Activated CD4-positive, alpha-beta T cell treated with anti-CD3 and anti-CD28 coated beads, Interleukin-2, amount 50 U/mL, for 24 hours (primary cell): ENCODE data around the gene LGSN.
"Not testable (repeated sequence)": the region's sequence is repeated elsewhere in the genome, so short reads cannot be mapped to it uniquely, and the experiment has no call there.

Experiments used
- DNase-seq, 2 donors: peaks; one replicate each; pipeline ENCODE4 v3.0.0-alpha.2; 2020; ENCODE audit warnings: low read depth in 1 of 2, low spot score in 1 of 2

LGSN gene

DNA sequence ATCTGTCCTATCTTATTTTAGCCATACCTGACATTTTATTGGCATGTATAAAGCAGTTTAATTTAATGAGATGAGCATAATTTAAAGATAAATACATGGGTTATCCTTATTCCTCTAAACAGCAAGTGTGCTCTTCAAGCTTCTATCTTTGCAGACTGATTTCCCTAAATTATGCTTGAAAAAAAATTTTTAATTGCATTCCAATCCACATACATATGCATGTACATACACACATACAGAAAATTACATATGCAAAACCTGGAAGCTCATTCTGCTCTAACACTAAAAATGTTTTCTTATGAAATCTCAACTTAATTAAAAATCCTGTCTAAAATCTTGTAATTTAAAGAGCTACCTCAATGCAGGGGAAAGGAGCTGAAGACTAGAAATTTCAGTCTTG lies 73.2 kb downstream of the LGSN start:
- DNase-seq: no peak

- DNase-seq: no peak
These were observed 73.9 kb downstream of the LGSN start for GRCh38 chr6:63245909-63246308.

DNA sequence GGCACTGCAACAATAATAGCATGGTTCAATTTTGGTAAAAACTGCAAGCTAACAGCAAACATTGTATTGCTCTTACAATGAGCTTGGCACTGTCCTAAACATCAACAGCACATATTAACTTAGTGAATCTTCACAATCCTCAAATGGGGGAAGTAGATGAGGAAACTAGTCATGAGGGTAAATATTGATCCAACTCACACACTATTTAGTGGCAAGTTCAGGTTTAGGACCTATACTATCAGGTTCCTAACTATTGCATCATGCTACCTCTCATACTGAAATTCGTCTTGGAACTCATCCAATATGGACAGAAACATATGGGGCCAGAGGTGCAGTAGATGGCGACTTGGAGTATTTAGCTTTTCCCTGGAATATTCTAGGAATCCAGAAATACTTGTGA lies 74.4 kb downstream of the LGSN start:
- no peak for DNase-seq

GRCh38 chr6:63236398-63236817 lies 83.4 kb downstream of the LGSN start:
- no peak for DNase-seq

DNA sequence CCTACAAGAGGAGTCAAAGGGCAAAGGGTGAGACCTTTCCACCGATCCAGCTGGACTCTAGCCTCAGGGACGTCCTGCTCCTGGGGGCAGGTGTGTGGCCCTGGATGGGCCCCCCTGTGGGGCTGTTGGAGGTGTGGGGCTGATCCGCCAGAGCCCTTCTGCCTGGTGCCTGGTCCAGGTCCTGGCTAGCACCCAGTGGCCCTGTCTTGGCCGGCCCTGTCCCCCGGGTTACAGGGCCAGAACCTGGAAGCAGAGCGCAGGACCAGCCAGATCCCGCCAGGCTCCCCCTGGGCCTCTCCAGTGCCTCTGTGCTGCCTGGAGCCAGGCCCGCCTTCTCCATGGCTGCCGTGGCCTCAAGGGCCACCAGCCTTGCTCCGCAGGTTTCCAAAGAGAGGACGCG lies 89.3 kb downstream of the LGSN start:
- DNase-seq: not testable (repeated sequence)

GRCh38 chr6:63230027-63230426 lies 89.8 kb downstream of the LGSN start:
- DNase-seq: not testable (repeated sequence)

- DNase-seq: not testable (repeated sequence)
These were observed 91.6 kb downstream of the LGSN start for GRCh38 chr6:63227928-63228894.

- not testable (repeated sequence) for DNase-seq
These were observed 93.8 kb downstream of the LGSN start for GRCh38 chr6:63225987-63226386.
